GM18951 (cell line): ENCODE results near the gene FBXW4.

Experiments
- POLR2A ChIP-seq: IDR thresholded peaks from 4 replicates; pipeline ENCODE4 v1.6.1; 2011; ENCODE audit warnings: mild to moderate bottlenecking; ENCODE audit not compliant: insufficient read length, insufficient read depth; ENCODE audit errors: extremely low read depth
- in situ Hi-C: fragments of 300-500 bp; cut with MboI; formaldehyde crosslinking; loops from one replicate; pipeline ENCODE4 v1.12.0; 2022; ENCODE audit warnings: low sequenced_read_pairs, mixed read lengths, inconsistent platforms; ENCODE audit not compliant: unreplicated experiment

Gene FBXW4

DNA sequence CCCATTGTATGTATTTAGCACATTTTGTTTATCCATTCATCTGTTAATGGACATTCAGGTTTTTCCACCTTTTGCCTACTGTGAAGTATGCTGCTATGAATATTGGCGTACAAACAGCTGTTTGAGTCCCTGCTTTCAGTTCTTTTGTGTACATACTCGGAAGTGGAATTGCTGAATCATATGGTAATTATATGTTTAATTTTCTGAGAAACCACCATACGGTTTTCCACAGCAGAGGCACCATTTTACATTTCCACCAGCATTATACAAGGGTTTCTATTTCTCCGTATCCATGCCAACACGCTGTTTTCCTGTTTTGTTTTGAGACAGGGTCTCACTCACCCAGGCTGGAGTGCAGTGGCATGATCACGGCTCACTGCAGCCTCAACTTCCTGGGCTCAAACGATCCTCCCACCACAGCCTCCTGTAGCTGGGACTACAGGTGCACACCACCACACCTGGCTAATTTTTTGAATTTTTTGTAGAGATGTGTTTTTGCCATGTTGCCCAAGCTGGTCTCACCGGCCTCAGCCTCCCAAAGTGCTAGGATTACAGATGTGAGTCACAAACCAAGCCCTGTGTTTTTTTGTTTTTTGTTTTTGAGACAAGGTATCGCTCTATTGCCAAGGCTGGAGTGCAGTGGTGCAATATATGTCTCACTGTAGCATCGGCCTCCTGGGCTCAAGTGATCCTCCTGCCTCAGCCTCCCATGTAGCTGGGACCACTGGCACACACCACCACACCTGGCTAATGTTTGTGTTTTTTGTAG lies 22.1 kb upstream of the FBXW4 start:
- in situ Hi-C loops = no loop called here
- no peak for TF ChIP-seq POLR2A

DNA sequence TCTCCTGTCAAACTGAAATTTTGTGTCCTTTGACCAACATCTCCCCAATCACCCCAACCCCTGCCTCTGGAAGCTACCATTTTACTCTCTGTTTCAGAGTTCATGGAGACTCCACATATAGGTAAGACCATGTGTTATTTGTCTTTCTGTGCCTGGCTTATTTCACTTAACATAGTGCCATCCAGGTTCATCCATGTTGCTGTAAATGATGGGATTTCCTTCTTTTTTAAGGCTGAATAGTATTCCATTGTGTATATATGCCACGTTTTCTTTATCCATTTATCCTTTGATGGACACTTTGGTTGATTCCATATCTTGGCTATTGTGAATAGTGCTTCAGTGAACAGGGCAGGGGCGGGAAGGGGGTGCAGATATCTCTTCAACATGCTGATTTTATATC lies 18.0 kb upstream of the FBXW4 start:
- TF ChIP-seq POLR2A = no peak
- in situ Hi-C loops = no loop called here

DNA sequence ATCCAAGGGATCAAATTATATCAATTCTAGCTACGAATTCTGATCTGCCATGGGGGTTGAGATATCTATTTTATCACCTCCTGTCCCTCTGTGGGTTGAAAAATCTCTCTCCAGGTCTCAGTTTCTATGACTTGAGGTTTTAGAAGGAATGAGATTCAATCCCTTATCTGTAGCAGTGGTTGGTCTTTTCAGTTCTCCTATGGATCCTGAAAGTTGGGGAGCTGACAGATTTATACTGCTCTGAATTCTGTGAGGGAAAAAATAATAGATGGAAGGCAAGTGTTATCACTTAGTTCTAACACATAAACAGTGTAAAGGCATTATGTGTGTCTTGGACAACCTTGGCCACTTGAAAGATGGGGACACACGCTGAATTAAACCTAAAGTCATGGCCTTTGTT lies 15.8 kb upstream of the FBXW4 start:
- no peak for TF ChIP-seq POLR2A
- in situ Hi-C loops = no loop called here

GRCh38 chr10:101710059-101710695 lies 15.2 kb upstream of the FBXW4 start:
- no peak for TF ChIP-seq POLR2A
- in situ Hi-C loops = no loop called here

DNA sequence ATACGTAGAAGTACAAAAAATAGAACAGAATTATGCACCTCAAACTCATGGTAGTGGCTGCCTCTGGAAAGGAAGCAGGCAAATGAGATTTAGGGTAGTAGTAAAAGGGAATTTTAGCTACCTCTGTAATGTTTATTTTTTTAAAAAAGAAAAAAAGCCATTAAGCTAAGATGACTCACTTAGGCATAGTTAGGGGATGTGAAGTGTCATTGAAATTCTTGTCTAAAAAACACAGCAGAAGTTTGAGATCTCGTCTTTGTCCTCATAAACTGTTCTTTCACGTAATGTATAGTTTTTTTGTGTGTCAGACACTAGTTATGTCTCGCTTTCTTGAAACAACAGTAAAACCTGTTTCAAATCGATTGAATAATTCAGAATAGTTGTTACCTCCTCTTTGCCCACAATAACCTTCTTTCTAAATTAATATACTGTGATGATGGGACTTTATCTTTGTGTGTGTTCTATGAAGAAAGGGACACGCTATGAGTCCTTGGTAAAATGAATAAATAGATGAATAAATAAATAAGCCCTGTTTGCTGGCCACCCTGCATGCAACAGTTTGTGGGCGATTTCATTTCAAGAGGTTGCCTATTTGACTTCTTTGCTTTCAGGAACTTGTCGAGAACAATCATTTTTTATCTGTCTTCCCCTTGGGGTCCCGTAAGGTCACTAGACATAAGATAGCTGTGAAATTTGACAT lies 14.5 kb upstream of the FBXW4 start:
- TF ChIP-seq POLR2A = no peak
- in situ Hi-C loops = no loop called here

DNA sequence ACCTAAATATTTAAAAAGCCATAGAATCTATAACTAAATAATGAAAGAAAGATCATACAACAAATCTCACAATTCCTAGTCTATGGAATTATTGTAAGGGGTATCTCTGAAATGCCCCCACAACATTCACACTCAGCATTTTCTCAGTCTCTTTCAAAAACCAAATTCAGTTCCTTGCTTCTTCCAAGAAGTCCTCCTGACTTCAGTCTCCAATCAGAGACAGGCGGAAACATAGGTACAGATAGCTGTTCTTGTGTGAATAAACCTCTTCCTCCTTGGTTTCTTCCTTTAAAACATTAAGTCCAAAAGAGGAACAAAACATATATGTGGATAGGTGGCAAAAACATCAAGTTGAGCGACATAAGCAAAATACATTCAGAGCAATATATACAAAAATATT lies 13.9 kb upstream of the FBXW4 start:
- no peak for TF ChIP-seq POLR2A

GRCh38 chr10:101708073-101708472 lies 13.1 kb upstream of the FBXW4 start:
- no peak for TF ChIP-seq POLR2A
- in situ Hi-C loops = no loop called here

More for the DNA sequence above, 13.9 kb upstream of the FBXW4 start:
- in situ Hi-C loops = no loop called here

- in situ Hi-C loops = no loop called here
- TF ChIP-seq POLR2A = no peak
Observed at GRCh38 chr10:101704331-101704730, 9.4 kb upstream of the FBXW4 start.

GRCh38 chr10:101696632-101697031 lies 1.7 kb upstream of the FBXW4 start:
- TF ChIP-seq POLR2A = no peak
- in situ Hi-C loops = no loop called here

- TF ChIP-seq POLR2A = no peak
- in situ Hi-C loops = no loop called here
Observed at GRCh38 chr10:101695404-101695890, 477 bp upstream of the FBXW4 start.

DNA sequence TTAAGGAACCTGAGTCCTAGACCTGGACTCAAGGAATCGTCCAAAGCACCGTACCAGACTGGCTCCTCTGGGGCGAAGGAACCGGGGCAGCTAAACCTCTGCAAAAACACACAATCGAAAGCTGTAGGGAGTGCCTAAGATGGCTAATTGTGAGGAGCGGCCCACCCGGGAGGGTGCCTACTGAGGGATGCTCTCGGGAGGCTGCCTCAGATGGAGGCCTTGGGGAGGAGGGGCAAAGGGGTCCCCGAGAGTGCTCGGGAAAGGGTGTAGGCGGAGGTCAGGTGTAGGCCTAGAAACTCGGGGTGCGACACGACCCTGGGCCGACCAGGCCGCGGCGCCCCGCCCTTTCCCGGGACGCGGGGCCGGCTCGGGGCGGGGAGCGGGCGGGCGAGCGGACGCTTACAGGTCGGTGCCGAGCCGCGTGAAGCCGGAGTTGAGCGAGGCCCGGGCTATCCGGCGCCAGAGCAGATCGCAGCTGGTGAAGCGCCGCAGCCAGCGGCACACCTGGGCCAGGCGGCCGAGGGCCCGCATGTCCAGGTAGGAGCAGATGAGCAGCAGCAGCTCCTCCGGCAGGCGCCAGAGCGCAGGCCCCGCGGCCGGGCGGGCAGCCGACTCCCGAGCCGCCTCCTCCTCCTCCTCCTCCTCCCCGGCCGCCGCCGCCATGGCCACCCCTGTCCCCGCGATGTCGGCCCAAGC lies 844 bp downstream of the FBXW4 start:
- peak; percentile 62 for TF ChIP-seq POLR2A
- in situ Hi-C loops = no loop called here

GRCh38 chr10:101693651-101693977 lies 1.4 kb downstream of the FBXW4 start:
- no peak for TF ChIP-seq POLR2A
- in situ Hi-C loops = no loop called here

DNA sequence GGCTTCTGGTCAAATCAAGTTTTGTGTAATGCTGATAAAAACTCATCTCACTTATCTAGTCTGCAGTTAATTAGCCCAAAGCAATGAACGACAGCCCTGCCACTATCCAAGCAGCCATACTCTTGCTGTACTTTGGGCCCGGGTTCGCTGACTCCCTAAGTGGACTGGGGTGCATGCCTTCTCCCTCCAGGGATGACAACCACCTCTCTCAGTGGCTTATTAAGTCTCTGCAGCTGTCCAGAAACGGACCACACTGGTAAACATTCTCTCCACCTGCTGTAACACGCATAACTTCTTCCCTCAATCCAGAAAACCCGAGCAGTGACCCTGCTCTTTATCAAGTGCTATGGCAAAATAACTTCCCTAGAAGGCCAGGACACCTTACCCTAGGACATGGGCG lies 3.9 kb downstream of the FBXW4 start:
- in situ Hi-C loops = no loop called here
- no peak for TF ChIP-seq POLR2A

DNA sequence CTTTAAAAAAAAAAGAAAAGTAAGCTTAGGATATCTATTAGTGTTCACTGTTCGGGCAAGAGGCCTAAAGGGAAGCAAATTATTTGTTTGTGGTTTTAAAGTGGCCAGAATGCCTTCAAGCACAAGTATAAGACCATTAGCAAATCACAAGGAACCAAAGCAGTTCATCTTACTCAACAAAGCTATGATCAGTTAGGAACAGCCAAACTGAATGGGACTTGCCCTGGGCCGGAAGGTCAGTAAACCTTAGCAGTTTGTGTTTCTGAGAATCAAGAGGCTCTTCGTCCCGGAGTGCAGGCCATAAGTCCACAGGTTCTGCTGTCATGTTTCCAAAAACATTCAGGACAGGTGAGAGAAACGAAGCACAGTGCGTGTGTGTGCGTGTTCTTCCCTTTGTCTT lies 4.5 kb downstream of the FBXW4 start:
- TF ChIP-seq POLR2A = no peak
- in situ Hi-C loops = no loop called here
